H9 (cell line): ENCODE results near the gene ARHGAP11A. TPM values are rescaled to one million over a fixed set of nuclear protein-coding genes. Genes with fewer than 3 reads are reported as not detected.

Experiments
- DNase-seq: peaks from one replicate; pipeline ENCODE4 v3.0.0-alpha.2; 2017
- H2AFZ ChIP-seq: one replicate; pipeline ENCODE4 v1.6.1; 2013; ENCODE audit warnings: mild to moderate bottlenecking, low read length, control low read depth, moderate library complexity
- H2AK5ac ChIP-seq: 2 replicates; pipeline ENCODE4 v1.6.1; 2013; ENCODE audit warnings: low read length, control low read depth, mixed read lengths; ENCODE audit not compliant: insufficient read length
- H2BK120ac ChIP-seq: one replicate; pipeline ENCODE4 v1.6.1; 2013; ENCODE audit warnings: low read depth, mild to moderate bottlenecking, low read length, control low read depth, inconsistent platforms; ENCODE audit not compliant: poor library complexity, severe bottlenecking
- H2BK12ac ChIP-seq: 2 replicates; pipeline ENCODE4 v1.6.1; 2013; ENCODE audit warnings: low read length, control low read depth, mixed read lengths, low read depth; ENCODE audit not compliant: insufficient read length
- H2BK15ac ChIP-seq: 2 replicates; pipeline ENCODE4 v1.6.1; 2013; ENCODE audit warnings: low read depth, low read length, control low read depth
- H2BK20ac ChIP-seq: one replicate; pipeline ENCODE4 v1.6.1; 2013; ENCODE audit warnings: low read depth, mild to moderate bottlenecking, low read length, control low read depth, inconsistent platforms; ENCODE audit not compliant: poor library complexity, severe bottlenecking
- H2BK5ac ChIP-seq: 2 replicates; pipeline ENCODE4 v1.6.1; 2013; ENCODE audit warnings: low read length, control low read depth, mixed read lengths; ENCODE audit not compliant: insufficient read length
- H3K14ac ChIP-seq: 2 replicates; pipeline ENCODE4 v1.6.1; 2013; ENCODE audit warnings: low read length, control low read depth; ENCODE audit not compliant: insufficient read depth
- H3K18ac ChIP-seq: 2 replicates; pipeline ENCODE4 v1.6.1; 2013; ENCODE audit warnings: low read depth, mild to moderate bottlenecking, mixed read lengths, low read length, control low read depth; ENCODE audit not compliant: insufficient read length
- H3K23ac ChIP-seq: 2 replicates; pipeline ENCODE4 v1.6.1; 2013; ENCODE audit warnings: low read length, control low read depth, mixed read lengths, low read depth; ENCODE audit not compliant: insufficient read length
- H3K23me2 ChIP-seq: 2 replicates; pipeline ENCODE4 v1.6.1; 2013; ENCODE audit warnings: low read depth, mild to moderate bottlenecking, mixed read lengths, low read length, control low read depth; ENCODE audit not compliant: insufficient read length, poor library complexity, severe bottlenecking
- H3K27ac ChIP-seq: 2 replicates; pipeline ENCODE4 v1.5.1; 2013; ENCODE audit warnings: low read length, control low read depth, mixed read lengths, low read depth; ENCODE audit not compliant: insufficient read length
- H3K27me3 ChIP-seq: 2 replicates; pipeline ENCODE4 v1.6.1; 2013; ENCODE audit warnings: low read length, control low read depth, inconsistent platforms; ENCODE audit not compliant: insufficient read depth
- H3K4ac ChIP-seq: 2 replicates; pipeline ENCODE4 v1.6.1; 2013; ENCODE audit warnings: low read depth, mild to moderate bottlenecking, control low read depth, inconsistent platforms, low read length, moderate library complexity
- H3K4me1 ChIP-seq: 2 replicates; pipeline ENCODE4 v1.6.1; 2013; ENCODE audit warnings: low read length, control low read depth, inconsistent platforms; ENCODE audit not compliant: insufficient read depth
- H3K4me2 ChIP-seq: 2 replicates; pipeline ENCODE4 v1.6.1; 2013; ENCODE audit warnings: low read length, control low read depth, mixed read lengths; ENCODE audit not compliant: insufficient read length, insufficient read depth
- H3K56ac ChIP-seq: 2 replicates; pipeline ENCODE4 v1.6.1; 2013; ENCODE audit warnings: low read depth, mild to moderate bottlenecking, mixed read lengths, low read length, control low read depth; ENCODE audit not compliant: insufficient read length
- H3K79me1 ChIP-seq: 2 replicates; pipeline ENCODE4 v1.6.1; 2013; ENCODE audit warnings: low read depth, mild to moderate bottlenecking, moderate library complexity, low read length, control low read depth, inconsistent platforms; ENCODE audit not compliant: insufficient read depth, poor library complexity, severe bottlenecking
- H3K79me2 ChIP-seq: 2 replicates; pipeline ENCODE4 v1.6.1; 2013; ENCODE audit warnings: low read length, control low read depth, inconsistent platforms; ENCODE audit not compliant: insufficient read depth
- H3K9ac ChIP-seq: 2 replicates; pipeline ENCODE4 v1.6.1; 2013; ENCODE audit warnings: low read length, control low read depth, mixed read lengths; ENCODE audit not compliant: insufficient read length; ENCODE audit errors: extremely low read depth
- H3K9me3 ChIP-seq: one replicate; pipeline ENCODE4 v1.6.1; 2013; ENCODE audit warnings: low read depth, low read length, inconsistent platforms; ENCODE audit not compliant: control insufficient read depth
- H3T11ph ChIP-seq: one replicate; pipeline ENCODE4 v1.6.1; 2013; ENCODE audit warnings: mild to moderate bottlenecking, low read length, control low read depth, inconsistent platforms
- H4K20me1 ChIP-seq: one replicate; pipeline ENCODE4 v1.6.1; 2013; ENCODE audit not compliant: control insufficient read depth, insufficient read length, insufficient read depth
- H4K5ac ChIP-seq: 2 replicates; pipeline ENCODE4 v1.6.1; 2013; ENCODE audit warnings: low read depth, mild to moderate bottlenecking, mixed read lengths, low read length, control low read depth; ENCODE audit not compliant: insufficient read length
- H4K8ac ChIP-seq: replicated peaks from 2 replicates; pipeline ENCODE4 v1.6.1; 2013; ENCODE audit warnings: low read length, control low read depth, mixed read lengths, low read depth; ENCODE audit not compliant: insufficient read length
- H4K91ac ChIP-seq: 2 replicates; pipeline ENCODE4 v1.6.1; 2013; ENCODE audit warnings: low read depth, mild to moderate bottlenecking, moderate library complexity, mixed read lengths, low read length, control low read depth; ENCODE audit not compliant: insufficient read length
- H3K27ac Mint-ChIP-seq, 3 experiments: 2 replicates in 2 of 3; 3 replicates in 1 of 3; pipeline ENCODE4 v1.8.0; 2020 to 2021; ENCODE audit warnings: mixed read lengths in 3 of 3, mild to moderate bottlenecking in 1 of 3, moderate library complexity in 1 of 3
- H3K27me3 Mint-ChIP-seq: 2 replicates; pipeline ENCODE4 v1.8.0; 2021; ENCODE audit warnings: low read depth, mild to moderate bottlenecking, moderate library complexity, mixed read lengths
- H3K36me3 Mint-ChIP-seq, 3 experiments: 2 replicates in 2 of 3; 3 replicates in 1 of 3; pipeline ENCODE4 v1.8.0; 2020 to 2021; ENCODE audit warnings: low read depth in 3 of 3, mixed read lengths in 3 of 3; ENCODE audit not compliant: insufficient read depth in 1 of 3
- H3K4me1 Mint-ChIP-seq, 2 experiments: 2 replicates each; pipeline ENCODE4 v1.8.0; 2020; ENCODE audit warnings: mixed read lengths in 2 of 2
- H3K4me3 Mint-ChIP-seq, 2 experiments: 2 replicates in 1 of 2; 3 replicates in 1 of 2; pipeline ENCODE4 v1.8.0; 2020 to 2021; ENCODE audit warnings: mild to moderate bottlenecking in 2 of 2, mixed read lengths in 2 of 2, moderate library complexity in 1 of 2
- H3K9me3 Mint-ChIP-seq, 2 experiments: 2 replicates in 1 of 2; 3 replicates in 1 of 2; pipeline ENCODE4 v1.8.0; 2020; ENCODE audit warnings: mild to moderate bottlenecking in 2 of 2, mixed read lengths in 2 of 2, moderate library complexity in 1 of 2
- CTCF ChIP-seq: fragments of 200-600 bp; sonication (generic); conservative IDR thresholded peaks from 3 replicates; pipeline ENCODE4 v1.8.0; 2021; ENCODE audit warnings: antibody characterized with exemption, mild to moderate bottlenecking
- WGBS: extraction: QIAGEN DNeasy Blood & Tissue Kit; methylation state at CpG from one replicate; pipeline ENCODE4 v1.1.7; 2013; ENCODE audit warnings: missing lambda C conversion rate, low lambda C conversion rate, mixed read lengths; ENCODE audit not compliant: insufficient read length; ENCODE audit errors: extremely low coverage; 5-methylcytosine and 5-hydroxymethylcytosine counted together
- total RNA-seq: library from RNA; stranded (reverse); gene quantifications from 2 replicates; pipeline ENCODE4 v1.2.1, GENCODE V29; 2021

Gene ARHGAP11A
- total RNA-seq, 1 experiment from 2014 or later = 94.4 TPM

DNA sequence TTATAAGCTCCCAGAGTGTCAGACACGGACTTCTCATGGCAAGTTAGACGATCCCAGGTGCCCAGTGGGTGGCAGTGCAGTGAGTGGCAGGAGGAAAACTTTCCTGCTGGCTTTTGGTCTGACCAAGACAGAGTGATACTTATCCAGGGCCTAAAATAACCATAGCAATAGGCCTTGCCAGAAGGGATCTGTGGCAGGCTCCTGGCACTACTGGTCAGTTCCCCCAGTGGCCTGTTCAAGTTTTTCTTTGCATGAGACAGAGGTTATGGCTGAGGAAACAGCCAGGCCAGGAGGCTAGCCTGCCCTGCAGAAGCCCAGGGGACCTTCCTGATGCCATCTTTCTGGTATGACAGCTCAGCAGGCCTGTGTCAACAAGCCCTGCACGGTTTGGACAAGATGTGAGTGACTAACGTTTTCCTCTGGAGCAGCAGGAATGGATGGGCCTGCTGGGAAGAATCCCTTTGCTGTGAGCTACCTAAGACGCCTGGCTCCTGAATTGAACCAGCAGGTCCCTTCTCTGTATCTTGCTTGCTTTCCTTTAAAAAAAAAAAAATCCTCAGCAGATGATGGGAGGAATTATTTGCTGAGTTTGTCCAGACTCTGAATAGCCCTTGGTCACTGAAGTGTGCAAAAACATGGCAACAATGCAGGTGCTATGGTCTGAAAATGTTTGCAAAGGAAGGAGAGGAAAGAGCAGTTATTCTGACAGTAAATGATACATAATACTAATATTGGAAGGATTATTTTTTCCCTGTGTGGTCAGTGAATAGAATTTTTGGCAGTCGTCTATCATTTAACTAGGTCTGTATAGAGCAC, 44.2 kb downstream of the ARHGAP11A start:
- Histone ChIP-seq H2AK5ac (no peak overlapping the region), H3K9me3 (no peaks in the 10 kb centered on the region), H3K4me2 (no peak overlapping the region), H2BK15ac (no peak overlapping the region), H3K27me3 (no peaks in the 10 kb centered on the region), H2BK5ac (no peak overlapping the region), H4K20me1 (no peaks in the 10 kb centered on the region), H3T11ph (no peak overlapping the region), H3K9ac (no peak overlapping the region), H3K4me1 (no peaks in the 10 kb centered on the region; the same call in 1 of the 2 replicates), H3K27ac (no peak overlapping the region), H3K4ac (no peak overlapping the region), H3K23me2 (no peaks in the 10 kb centered on the region), H3K79me2 (no peaks in the 10 kb centered on the region), H3K23ac (no peak overlapping the region), H2BK12ac (no peak overlapping the region), H2BK120ac (no peak overlapping the region), H2AFZ (no peak overlapping the region), H3K56ac (no peak overlapping the region), H2BK20ac (no peak overlapping the region), H4K8ac (no peak overlapping the region), H3K79me1 (no peaks in the 10 kb centered on the region), H3K18ac (no peak overlapping the region), H3K14ac (no peak overlapping the region), H4K91ac (no peak overlapping the region), H4K5ac (no peak overlapping the region)
- no peak for TF ChIP-seq CTCF
- H3K9me3 Mint-ChIP-seq = no peaks in the 10 kb centered on the region
- no peak overlapping the region; a peak in 1 of 7 replicates for H3K27ac Mint-ChIP-seq
- no peaks in the 10 kb centered on the region for H3K27me3 Mint-ChIP-seq
- H3K36me3 Mint-ChIP-seq = peaks cover 0 to 4% (median 0%) of the 10 kb centered on the region in 3 experiments; a peak in 2 of 7 replicates
- H3K4me3 Mint-ChIP-seq = no peak overlapping the region
- H3K4me1 Mint-ChIP-seq = peaks cover 10 to 21% of the 10 kb centered on the region in 2 experiments
- no peak for DNase-seq
- no CpG with 5 or more reads among the region's 6 CpGs for WGBS
